Naive thymus-derived CD4-positive, alpha-beta T cell (primary cell): ENCODE measurements around the gene ADGRG3. TPM values are rescaled to one million over a fixed set of nuclear protein-coding genes. Genes with fewer than 3 reads are reported as not detected.

Source experiments
- ATAC-seq: fragments of 150-1000 bp; cut with Tn5 transposase; 2 replicates; pipeline ENCODE4 v1.10.0; 2021; ENCODE audit warnings: mild to moderate bottlenecking, moderate library complexity
- CTCF ChIA-PET: fragments of 350-600 bp; sonication (Branson Sonifier 250); formaldehyde crosslinking; loops from one replicate; lab custom pipeline; 2021; ENCODE audit warnings: antibody characterized with exemption; lab: Charles Lee
- POLR2A ChIA-PET: fragments of 350-600 bp; sonication (Branson Sonifier 250); formaldehyde crosslinking; loops from one replicate; lab custom pipeline; 2021; ENCODE audit warnings: antibody characterized with exemption, inconsistent platforms; lab: Charles Lee
- DNase-seq, 9 donors: peaks; one replicate each; pipeline versions ENCODE4 v3.0.0 to v3.0.0-alpha.2; 2020 to 2022; ENCODE audit warnings: mixed read lengths in 1 of 9
- H3K27ac ChIP-seq: one replicate; pipeline ENCODE4 v1.7.0; 2013; ENCODE audit warnings: mild to moderate bottlenecking, low read depth, low read length, moderate library complexity
- H3K27me3 ChIP-seq, 2 donors: one replicate each; pipeline ENCODE4 v1.7.0; 2013; ENCODE audit warnings: low read length in 2 of 2, mild to moderate bottlenecking in 2 of 2, moderate library complexity in 2 of 2; ENCODE audit not compliant: control insufficient read depth in 2 of 2, insufficient read depth in 2 of 2
- H3K36me3 ChIP-seq, 3 experiments: 1 replicate in 2 of 3; 2 replicates in 1 of 3; pipeline ENCODE4 v1.7.0; 2013; ENCODE audit warnings: low read length in 3 of 3, mild to moderate bottlenecking in 3 of 3, moderate library complexity in 1 of 3; ENCODE audit not compliant: insufficient read depth in 3 of 3, control insufficient read depth in 2 of 3
- H3K4me1 ChIP-seq, 2 donors: one replicate each; pipeline ENCODE4 v1.7.0; 2013; ENCODE audit warnings: low read length in 2 of 2, mild to moderate bottlenecking in 2 of 2, moderate library complexity in 1 of 2; ENCODE audit not compliant: control insufficient read depth in 2 of 2, insufficient read depth in 2 of 2
- H3K4me3 ChIP-seq: 2 replicates; pipeline ENCODE4 v1.7.0; 2013; ENCODE audit warnings: mild to moderate bottlenecking, low read length
- H3K9me3 ChIP-seq, 3 experiments: 1 replicate in 2 of 3; 2 replicates in 1 of 3; pipeline ENCODE4 v1.7.0; 2013; ENCODE audit warnings: low read length in 3 of 3; ENCODE audit not compliant: control insufficient read depth in 2 of 3
- H3K27ac Mint-ChIP-seq, 9 donors: one replicate each; pipeline ENCODE4 v1.8.0; 2020 to 2022; ENCODE audit warnings: mixed read lengths in 9 of 9, mild to moderate bottlenecking in 8 of 9, moderate library complexity in 5 of 9, inconsistent platforms in 2 of 9
- H3K27me3 Mint-ChIP-seq, 5 donors: one replicate each; pipeline ENCODE4 v1.8.0; 2021 to 2022; ENCODE audit warnings: mixed read lengths in 5 of 5, mild to moderate bottlenecking in 1 of 5
- H3K36me3 Mint-ChIP-seq, 5 donors: one replicate each; pipeline ENCODE4 v1.8.0; 2020 to 2022; ENCODE audit warnings: mixed read lengths in 5 of 5, mild to moderate bottlenecking in 3 of 5, inconsistent platforms in 1 of 5
- H3K4me1 Mint-ChIP-seq, 7 donors: one replicate each; pipeline ENCODE4 v1.8.0; 2020 to 2022; ENCODE audit warnings: mixed read lengths in 7 of 7, mild to moderate bottlenecking in 3 of 7, inconsistent platforms in 1 of 7
- H3K4me3 Mint-ChIP-seq, 10 donors: one replicate each; pipeline ENCODE4 v1.8.0; 2020 to 2022; ENCODE audit warnings: mild to moderate bottlenecking in 10 of 10, mixed read lengths in 10 of 10, moderate library complexity in 6 of 10, inconsistent platforms in 2 of 10
- H3K9me3 Mint-ChIP-seq, 11 donors: one replicate each; pipeline ENCODE4 v1.8.0; 2020 to 2022; ENCODE audit warnings: mixed read lengths in 11 of 11, mild to moderate bottlenecking in 4 of 11, inconsistent platforms in 1 of 11, moderate library complexity in 1 of 11
- intact Hi-C, 2 donors: fragments of 100-400 bp; cut with micrococcal nuclease; formaldehyde crosslinking; loops; one replicate each; pipeline ENCODE4 v1.15.1; 2023
- polyA plus RNA-seq, 2 donors: library from polyadenylated mRNA; unstranded; fragments of 300-500 nt; fragmentation: Illumina TruSeq; gene quantifications; one replicate each; pipeline ENCODE4 v1.2.3, GENCODE V29; 2021
- total RNA-seq, 6 experiments: library from RNA in 5 of 6; stranded (reverse) in 5 of 6; gene quantifications; 1 replicate in 5 of 6; 2 replicates in 1 of 6; pipeline ENCODE4 v1.2.3 and lab custom pipeline; 2021 to 2026

The ADGRG3 gene
- total and polyA plus RNA-seq, 7 experiments from 2014 or later, result 4.9 to 14.1 TPM; not detected in 5

GRCh38 chr16:57732714-57733113 is 64.6 kb downstream of the ADGRG3 start:
- intact Hi-C loops, result loop anchor here in 1 of 2 donors (10.0 kb wide), 1 partner anchor 1308 kb away; the partner anchor contains the start of gene AMFR
- Histone ChIP-seq H3K36me3 (peaks cover 0 to 5% (median 0%) of the 10 kb centered on the region in 3 experiments), H3K4me1 (peaks cover 12 to 14% of the 10 kb centered on the region in 2 donors), H3K27ac (no peak overlapping the region), H3K9me3 (no peaks in the 10 kb centered on the region), H3K4me3 (no peak overlapping the region), H3K27me3 (no peaks in the 10 kb centered on the region)
- H3K9me3 Mint-ChIP-seq, result peaks cover 0 to 26% (median 7%) of the 10 kb centered on the region in 11 donors
- ATAC-seq (no peak), DNase-seq (no peak)
- H3K4me3 Mint-ChIP-seq, result peak overlapping the region in 9 of 10 donors; percentile 8 to 66 (median 53)
- no peaks in the 10 kb centered on the region for H3K27me3 Mint-ChIP-seq
- peaks cover 0 to 12% (median 7%) of the 10 kb centered on the region in 5 donors for H3K36me3 Mint-ChIP-seq
- ChIA-PET CTCF (no interaction called here), POLR2A (no interaction called here)
- H3K4me1 Mint-ChIP-seq, result peaks cover 14 to 36% (median 24%) of the 10 kb centered on the region in 7 donors
- peak overlapping the region in 2 of 9 donors; percentile 42 to 88 for H3K27ac Mint-ChIP-seq

GRCh38 chr16:57734308-57734924 is 66.3 kb downstream of the ADGRG3 start:
- Mint-ChIP-seq H3K9me3 (peaks cover 0 to 21% (median 7%) of the 10 kb centered on the region in 11 donors), H3K4me3 (peak overlapping the region; percentile 90 to 99 (median 96)), H3K27me3 (no peaks in the 10 kb centered on the region), H3K36me3 (peaks cover 0 to 12% (median 7%) of the 10 kb centered on the region in 5 donors), H3K4me1 (peaks cover 14 to 38% (median 26%) of the 10 kb centered on the region in 7 donors), H3K27ac (peak overlapping the region in 8 of 9 donors; percentile 82 to 98 (median 94))
- CTCF ChIA-PET, result interaction anchor here (0.7 to 0.8 kb wide), 2 partner anchors 8 to 239 kb away, joined by 3 read pairs; no protein-coding TSS in a partner anchor
- Histone ChIP-seq H3K9me3 (no peaks in the 10 kb centered on the region), H3K27me3 (no peaks in the 10 kb centered on the region), H3K4me1 (peaks cover 12 to 14% of the 10 kb centered on the region in 2 donors), H3K27ac (peak overlapping the region; percentile 80), H3K4me3 (peak overlapping the region; percentile 84), H3K36me3 (peaks cover 0 to 5% (median 0%) of the 10 kb centered on the region in 3 experiments)
- POLR2A ChIA-PET, result interaction anchor here (1.0 to 1.6 kb wide), 4 partner anchors 9 to 395 kb away, joined by 4 to 6 read pairs (median 6); partner anchors contain the start of gene CFAP20
- intact Hi-C loops, result loop anchor here in 1 of 2 donors (2.0 to 10.0 kb wide), 5 partner anchors 502 to 1310 kb away; partner anchors contain the start of genes AMFR, MT2A, NUDT21 and OGFOD1
- ATAC-seq, result no peak
- peak in 1 of 9 donors; percentile 3 for DNase-seq

- Mint-ChIP-seq H3K4me3 (peak overlapping the region; percentile 90 to 99 (median 96)), H3K27me3 (no peaks in the 10 kb centered on the region), H3K4me1 (peaks cover 14 to 38% (median 26%) of the 10 kb centered on the region in 7 donors), H3K9me3 (peaks cover 0 to 19% (median 7%) of the 10 kb centered on the region in 11 donors), H3K27ac (peak overlapping the region; percentile 81 to 98 (median 93)), H3K36me3 (peaks cover 0 to 12% (median 7%) of the 10 kb centered on the region in 5 donors)
- POLR2A ChIA-PET, result interaction anchor here (0.6 to 1.6 kb wide), 7 partner anchors 10 to 1284 kb away, joined by 3 to 6 read pairs (median 6); partner anchors contain the start of genes CFAP20, CIAPIN1, COQ9 and NUDT21
- H3K27me3 ChIP-seq, result no peaks in the 10 kb centered on the region
- intact Hi-C loops, result loop anchor here (1.0 to 10.0 kb wide), 23 partner anchors 22 to 1310 kb away; partner anchors contain the start of genes CCDC102A (in 2 of the 2), CFAP20 (in 2 of the 2), CIAPIN1 (in 2 of the 2) and COQ9 (in 2 of the 2)
- peak overlapping the region; percentile 93 for H3K4me3 ChIP-seq
- DNase-seq (peak; percentile 88 to 100 (median 98)), ATAC-seq (peak; percentile 96)
- peaks cover 0 to 5% (median 0%) of the 10 kb centered on the region in 3 experiments for H3K36me3 ChIP-seq
- CTCF ChIA-PET, result interaction anchor here (0.8 kb wide), 1 partner anchor 238 kb away, joined by 3 read pairs; no protein-coding TSS in a partner anchor
- peak overlapping the region; percentile 80 for H3K27ac ChIP-seq
- peaks cover 12 to 14% of the 10 kb centered on the region in 2 donors for H3K4me1 ChIP-seq
- H3K9me3 ChIP-seq, result no peaks in the 10 kb centered on the region
These were observed 67.0 kb downstream of the ADGRG3 start for GRCh38 chr16:57734925-57735754.

DNA sequence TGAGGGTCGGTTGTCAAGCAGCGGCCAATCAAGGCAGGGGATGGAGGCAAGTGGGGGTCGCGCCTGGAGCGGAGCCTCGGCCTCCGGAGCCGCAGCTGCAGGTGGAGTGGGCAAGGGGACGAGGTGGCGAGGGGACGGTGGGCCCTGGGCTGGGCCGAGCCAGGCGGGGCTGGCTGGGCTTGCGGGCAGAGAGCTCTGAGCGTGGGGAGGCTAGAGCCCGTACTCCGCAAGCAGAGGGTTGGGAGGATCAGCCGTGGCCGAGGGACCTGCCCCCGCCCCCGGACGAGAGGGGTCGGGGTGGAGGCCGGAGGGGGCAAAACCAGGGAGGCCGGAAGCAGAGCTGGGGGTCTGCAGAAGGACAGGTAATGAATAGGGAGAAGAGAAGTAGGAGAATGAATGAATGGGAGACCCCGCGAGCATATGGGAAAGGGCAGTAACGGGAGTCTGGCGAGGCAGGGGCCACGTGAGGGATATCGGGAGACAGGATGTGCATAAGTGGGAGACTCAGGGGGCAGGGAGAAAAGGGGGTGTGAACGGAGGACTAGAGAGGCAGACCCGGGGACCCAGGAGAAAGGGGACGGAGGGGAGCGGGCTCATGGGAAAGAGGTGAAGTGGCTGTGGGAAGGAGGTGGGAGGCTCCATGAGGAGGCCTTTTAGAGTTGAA is 67.8 kb downstream of the ADGRG3 start, which contains the start of gene KATNB1:
Gene KATNB1, plus strand, starts transcription at position 16 of the 664 bp plus-strand sequence. CDS start 1,474 bp downstream, outside the sequence.
- H3K27ac Mint-ChIP-seq, result peak within 1 kb of the TSS; percentile 81 to 98 (median 93)
- Histone ChIP-seq H3K4me1 (peaks cover 12 to 14% of the 10 kb centered on the region in 2 donors), H3K27ac (peak within 1 kb of the TSS; percentile 80), H3K9me3 (no peaks in the 10 kb centered on the region), H3K36me3 (peaks cover 0 to 5% (median 0%) of the 10 kb centered on the region in 3 experiments), H3K27me3 (no peaks in the 10 kb centered on the region), H3K4me3 (peak within 1 kb of the TSS; percentile 93)
- intact Hi-C loops, result loop anchor here (1.0 to 10.0 kb wide), 25 partner anchors 21 to 1311 kb away; partner anchors contain the start of genes CCDC102A (in 2 of the 2), CFAP20 (in 2 of the 2), CIAPIN1 (in 2 of the 2) and COQ9 (in 2 of the 2)
- DNase-seq (peak in 3 of 9 donors; percentile 2 to 10 (median 9)), ATAC-seq (no peak)
- H3K4me3 Mint-ChIP-seq, result peak within 1 kb of the TSS; percentile 90 to 99 (median 96)
- H3K27me3 Mint-ChIP-seq, result no peaks in the 10 kb centered on the region
- H3K9me3 Mint-ChIP-seq, result peaks cover 0 to 16% (median 7%) of the 10 kb centered on the region in 11 donors
- CTCF ChIA-PET, result interaction anchor here (0.6 to 1.3 kb wide), 4 partner anchors 34 to 289 kb away, joined by 3 to 4 read pairs (median 3); no protein-coding TSS in a partner anchor
- H3K36me3 Mint-ChIP-seq, result peaks cover 0 to 12% (median 7%) of the 10 kb centered on the region in 5 donors
- peaks cover 14 to 38% (median 26%) of the 10 kb centered on the region in 7 donors for H3K4me1 Mint-ChIP-seq
- POLR2A ChIA-PET, result interaction anchor here (0.6 to 1.6 kb wide), 9 partner anchors 11 to 1285 kb away, joined by 3 to 6 read pairs (median 4); partner anchors contain the start of genes CFAP20, CIAPIN1, COQ9 and NUDT21
